Naive thymus-derived CD8-positive, alpha-beta T cell (primary cell): Measurements from ENCODE around the gene CBY1. TPM values are rescaled to one million over a fixed set of nuclear protein-coding genes. Genes with fewer than 3 reads are reported as not detected.
"Not testable (repeated sequence)": the region's sequence is repeated elsewhere in the genome, so short reads cannot be mapped to it uniquely, and the experiment has no call there.

Source experiments
- ATAC-seq, 2 donors: fragments of 150-1000 bp; cut with Tn5 transposase in 1 of 2; sonication (Bioruptor Pico), chemical (Tn5 transposase) in 1 of 2; 1 replicate in 1 of 2; 2 replicates in 1 of 2; pipeline ENCODE4 v1.10.0; 2021; ENCODE audit warnings: mild to moderate bottlenecking in 2 of 2, moderate library complexity in 2 of 2
- POLR2A ChIA-PET: fragments of 350-600 bp; sonication (Branson Sonifier 250); formaldehyde crosslinking; loops from one replicate; lab custom pipeline; 2021; ENCODE audit warnings: antibody characterized with exemption; lab: Charles Lee
- DNase-seq, 10 donors: peaks; one replicate each; pipeline versions ENCODE4 v3.0.0 to v3.0.0-alpha.2; 2020 to 2022
- H3K27ac Mint-ChIP-seq, 10 donors: one replicate each; pipeline ENCODE4 v1.8.0; 2020 to 2022; ENCODE audit warnings: mild to moderate bottlenecking in 10 of 10, mixed read lengths in 10 of 10, moderate library complexity in 4 of 10, inconsistent platforms in 1 of 10
- H3K27me3 Mint-ChIP-seq, 5 donors: one replicate each; pipeline ENCODE4 v1.8.0; 2021 to 2022; ENCODE audit warnings: mixed read lengths in 5 of 5
- H3K36me3 Mint-ChIP-seq, 3 donors: one replicate each; pipeline ENCODE4 v1.8.0; 2020 to 2022; ENCODE audit warnings: mixed read lengths in 3 of 3, mild to moderate bottlenecking in 2 of 3, inconsistent platforms in 1 of 3
- H3K4me1 Mint-ChIP-seq, 4 donors: one replicate each; pipeline ENCODE4 v1.8.0; 2021 to 2022; ENCODE audit warnings: mixed read lengths in 4 of 4
- H3K4me3 Mint-ChIP-seq, 10 donors: one replicate each; pipeline ENCODE4 v1.8.0; 2020 to 2022; ENCODE audit warnings: mild to moderate bottlenecking in 10 of 10, mixed read lengths in 10 of 10, moderate library complexity in 6 of 10, inconsistent platforms in 1 of 10
- H3K9me3 Mint-ChIP-seq, 9 donors: one replicate each; pipeline ENCODE4 v1.8.0; 2020 to 2022; ENCODE audit warnings: mixed read lengths in 9 of 9, mild to moderate bottlenecking in 3 of 9, inconsistent platforms in 1 of 9, moderate library complexity in 1 of 9
- polyA plus RNA-seq, 3 donors: library from polyadenylated mRNA; unstranded; fragments of 300-500 nt; fragmentation: Illumina TruSeq; gene quantifications; one replicate each; pipeline ENCODE4 v1.2.3, GENCODE V29; 2021
- total RNA-seq, 8 experiments: library from RNA in 2 of 8; stranded (reverse) in 2 of 8; gene quantifications; one replicate each; pipeline ENCODE4 v1.2.3 and lab custom pipeline; 2021 to 2026

Gene CBY1
- total and polyA plus RNA-seq, 5 experiments from 2014 or later = 4.3 to 36.7 (median 11.6) TPM

- Mint-ChIP-seq H3K36me3 (peaks cover 0 to 7% (median 2%) of the 10 kb centered on the region in 3 donors), H3K4me3 (peak overlapping the region in 1 of 10 donors; percentile 10), H3K27me3 (peaks cover 0 to 6% (median 2%) of the 10 kb centered on the region in 5 donors), H3K27ac (no peak overlapping the region), H3K4me1 (no peaks in the 10 kb centered on the region), H3K9me3 (peaks cover 0 to 8% (median 5%) of the 10 kb centered on the region in 9 donors)
- ATAC-seq (no peak), DNase-seq (no peak)
- POLR2A ChIA-PET = no interaction called here
These were observed 33.1 kb upstream of the CBY1 start for GRCh38 chr22:38623351-38623750.

GRCh38 chr22:38628444-38628843, 28.0 kb upstream of the CBY1 start:
- H3K4me1 Mint-ChIP-seq = peaks cover 10 to 13% (median 11%) of the 10 kb centered on the region in 4 donors
- no peak overlapping the region for H3K27ac Mint-ChIP-seq
- H3K27me3 Mint-ChIP-seq = peaks cover 0 to 6% (median 0%) of the 10 kb centered on the region in 5 donors
- no peak overlapping the region for H3K4me3 Mint-ChIP-seq
- H3K9me3 Mint-ChIP-seq = no peaks in the 10 kb centered on the region
- DNase-seq (no peak), ATAC-seq (no peak)
- POLR2A ChIA-PET = interaction anchor here (0.7 kb wide), 1 partner anchor 1288 kb away, joined by 3 read pairs; no protein-coding TSS in a partner anchor
- no peaks in the 10 kb centered on the region for H3K36me3 Mint-ChIP-seq

GRCh38 chr22:38629108-38629507, 27.3 kb upstream of the CBY1 start:
- ATAC-seq = no peak
- H3K27ac Mint-ChIP-seq = no peak overlapping the region
- H3K27me3 Mint-ChIP-seq = peaks cover 0 to 6% (median 0%) of the 10 kb centered on the region in 5 donors
- POLR2A ChIA-PET = no interaction called here
- no peaks in the 10 kb centered on the region for H3K9me3 Mint-ChIP-seq
- no peaks in the 10 kb centered on the region for H3K36me3 Mint-ChIP-seq
- peaks cover 10 to 13% (median 11%) of the 10 kb centered on the region in 4 donors for H3K4me1 Mint-ChIP-seq
- no peak for DNase-seq
- no peak overlapping the region for H3K4me3 Mint-ChIP-seq

- Mint-ChIP-seq H3K27me3 (peaks cover 0 to 6% (median 0%) of the 10 kb centered on the region in 5 donors), H3K27ac (peak overlapping the region in 4 of 10 donors; percentile 3 to 79 (median 30)), H3K4me1 (peaks cover 10 to 13% (median 11%) of the 10 kb centered on the region in 4 donors), H3K4me3 (peak overlapping the region in 2 of 10 donors; percentile 26 to 31), H3K9me3 (no peaks in the 10 kb centered on the region), H3K36me3 (no peaks in the 10 kb centered on the region)
- POLR2A ChIA-PET = no interaction called here
- DNase-seq (peak in 1 of 10 donors; percentile 6), ATAC-seq (peak; percentile 44 to 87)
These were observed 24.7 kb upstream of the CBY1 start for GRCh38 chr22:38631724-38632123.

DNA sequence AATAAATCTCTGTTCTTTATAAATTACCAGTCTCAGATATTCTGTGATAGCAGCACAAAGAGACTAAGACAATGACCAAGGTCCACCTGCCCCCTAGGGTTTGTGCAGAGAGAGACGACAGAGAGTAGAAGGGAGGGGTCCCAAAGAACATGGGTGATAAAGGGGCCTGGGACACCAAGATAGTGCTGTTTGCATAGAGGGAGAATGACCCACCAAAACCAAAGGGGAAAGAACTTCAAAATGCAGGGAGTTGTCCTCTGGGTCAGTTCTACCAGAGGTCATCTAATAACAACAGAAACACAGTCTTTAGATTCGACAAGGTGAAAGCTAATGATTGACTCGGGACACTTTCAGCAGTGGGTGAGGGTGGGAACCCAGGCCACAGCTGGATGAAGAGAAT, 23.9 kb upstream of the CBY1 start:
- Mint-ChIP-seq H3K27me3 (peaks cover 0 to 6% (median 0%) of the 10 kb centered on the region in 5 donors), H3K27ac (no peak overlapping the region), H3K4me3 (no peak overlapping the region), H3K9me3 (no peaks in the 10 kb centered on the region), H3K36me3 (no peaks in the 10 kb centered on the region), H3K4me1 (peaks cover 10 to 13% (median 11%) of the 10 kb centered on the region in 4 donors)
- DNase-seq (no peak), ATAC-seq (no peak)
- POLR2A ChIA-PET = no interaction called here

DNA sequence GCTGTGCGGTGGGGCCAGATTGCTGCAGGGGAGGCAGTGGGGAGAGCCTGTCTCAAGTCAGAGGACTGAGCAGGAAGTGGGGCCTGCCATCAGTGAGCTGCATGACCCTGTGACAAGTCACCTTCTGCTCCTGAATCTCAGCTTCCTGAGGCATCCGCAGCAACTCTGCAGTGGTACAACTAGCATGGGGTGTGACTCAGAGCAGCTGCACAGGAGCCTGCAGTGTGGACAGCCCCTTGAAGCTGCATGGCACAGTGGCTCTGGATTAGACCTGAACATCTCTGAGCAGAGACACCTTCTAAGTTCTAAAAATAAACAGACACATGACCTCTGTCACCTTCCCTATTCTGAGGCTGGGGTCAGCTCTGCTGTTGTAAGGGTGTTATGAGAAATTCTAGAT, 18.2 kb upstream of the CBY1 start:
- H3K27me3 Mint-ChIP-seq = peaks cover 0 to 8% (median 0%) of the 10 kb centered on the region in 5 donors
- no peak overlapping the region for H3K27ac Mint-ChIP-seq
- no peaks in the 10 kb centered on the region for H3K4me1 Mint-ChIP-seq
- ATAC-seq = no peak
- no peaks in the 10 kb centered on the region for H3K9me3 Mint-ChIP-seq
- POLR2A ChIA-PET = interaction anchor here (1.0 kb wide), 1 partner anchor 11 kb away, joined by 4 read pairs; no protein-coding TSS in a partner anchor
- no peaks in the 10 kb centered on the region for H3K36me3 Mint-ChIP-seq
- H3K4me3 Mint-ChIP-seq = no peak overlapping the region
- no peak for DNase-seq

GRCh38 chr22:38638728-38639127, 17.7 kb upstream of the CBY1 start:
- Mint-ChIP-seq H3K27ac (no peak overlapping the region), H3K4me3 (no peak overlapping the region), H3K36me3 (no peaks in the 10 kb centered on the region), H3K9me3 (no peaks in the 10 kb centered on the region), H3K27me3 (peaks cover 0 to 8% (median 0%) of the 10 kb centered on the region in 5 donors), H3K4me1 (no peaks in the 10 kb centered on the region)
- DNase-seq (no peak), ATAC-seq (no peak)
- POLR2A ChIA-PET = interaction anchor here (1.0 kb wide), 1 partner anchor 10 kb away, joined by 4 read pairs; no protein-coding TSS in a partner anchor

DNA sequence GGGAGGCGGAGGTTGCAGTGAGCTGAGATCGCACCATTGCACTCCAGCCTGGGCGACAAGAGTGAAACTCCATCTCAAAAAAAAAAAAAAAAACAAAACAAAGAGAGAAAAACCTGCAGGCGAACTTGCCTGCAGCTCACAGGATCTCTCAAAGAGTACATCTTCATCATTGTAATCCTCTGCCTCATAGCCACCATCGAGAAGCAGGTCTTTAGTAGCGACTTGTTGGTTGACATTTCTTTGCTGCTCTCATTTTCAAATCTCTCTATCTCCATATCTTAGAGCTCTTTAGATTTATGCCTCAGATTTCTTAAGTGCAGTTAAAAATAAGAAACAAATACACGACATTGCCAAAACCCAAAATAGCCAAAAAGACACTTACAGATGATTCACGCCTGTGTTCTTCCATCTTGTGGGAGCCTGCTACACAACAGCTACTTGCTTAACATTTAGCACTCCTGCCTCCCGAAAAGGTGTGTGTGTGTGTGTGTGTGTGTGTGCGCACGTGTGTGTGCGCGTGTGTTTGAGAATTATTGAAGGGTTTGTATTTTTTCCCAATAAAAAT, 14.9 kb upstream of the CBY1 start:
- ATAC-seq (no peak), DNase-seq (no peak)
- Mint-ChIP-seq H3K9me3 (no peaks in the 10 kb centered on the region), H3K27me3 (peaks cover 0 to 8% (median 0%) of the 10 kb centered on the region in 5 donors), H3K36me3 (no peaks in the 10 kb centered on the region), H3K4me3 (no peak overlapping the region), H3K4me1 (no peaks in the 10 kb centered on the region), H3K27ac (no peak overlapping the region)
- POLR2A ChIA-PET = interaction anchor here (0.7 kb wide), 1 partner anchor 29 kb away, joined by 5 read pairs; no protein-coding TSS in a partner anchor

GRCh38 chr22:38644245-38644644, 12.2 kb upstream of the CBY1 start:
- POLR2A ChIA-PET, H3K27me3 Mint-ChIP-seq: not testable (repeated sequence)

GRCh38 chr22:38645430-38645829, 11.0 kb upstream of the CBY1 start:
- H3K4me1 Mint-ChIP-seq = no peaks in the 10 kb centered on the region
- ATAC-seq (no peak), DNase-seq (no peak)
- peaks cover 0 to 9% (median 0%) of the 10 kb centered on the region in 5 donors for H3K27me3 Mint-ChIP-seq
- H3K9me3 Mint-ChIP-seq = no peaks in the 10 kb centered on the region
- no peaks in the 10 kb centered on the region for H3K36me3 Mint-ChIP-seq
- POLR2A ChIA-PET = no interaction called here
- H3K4me3 Mint-ChIP-seq = no peak overlapping the region
- no peak overlapping the region for H3K27ac Mint-ChIP-seq

More at GRCh38 chr22:38644245-38644644, 12.2 kb upstream of the CBY1 start:
- H3K9me3 Mint-ChIP-seq, H3K4me3 Mint-ChIP-seq, H3K36me3 Mint-ChIP-seq, DNase-seq, H3K4me1 Mint-ChIP-seq, H3K27ac Mint-ChIP-seq, ATAC-seq: not testable (repeated sequence)

- Mint-ChIP-seq H3K27ac (peak overlapping the region in 1 of 10 donors; percentile 56), H3K4me3 (no peak overlapping the region), H3K4me1 (peaks cover 0 to 3% (median 0%) of the 10 kb centered on the region in 4 donors), H3K27me3 (peaks cover 0 to 4% (median 0%) of the 10 kb centered on the region in 5 donors), H3K36me3 (no peaks in the 10 kb centered on the region), H3K9me3 (no peaks in the 10 kb centered on the region)
- POLR2A ChIA-PET = no interaction called here
- DNase-seq (no peak), ATAC-seq (no peak)
These were observed 6.5 kb upstream of the CBY1 start for GRCh38 chr22:38649841-38650522.

- Mint-ChIP-seq H3K4me3 (no peak overlapping the region), H3K36me3 (no peaks in the 10 kb centered on the region), H3K27ac (peak overlapping the region in 1 of 10 donors; percentile 35), H3K9me3 (no peaks in the 10 kb centered on the region), H3K4me1 (peaks cover 6 to 18% (median 11%) of the 10 kb centered on the region in 4 donors), H3K27me3 (peaks cover 0 to 2% (median 0%) of the 10 kb centered on the region in 5 donors)
- ATAC-seq = no peak
- DNase-seq = no peak
- POLR2A ChIA-PET = no interaction called here
These were observed 3.6 kb upstream of the CBY1 start for GRCh38 chr22:38652859-38653258.

- POLR2A ChIA-PET = interaction anchor here (0.6 to 0.7 kb wide), 2 partner anchors 85 to 652 kb away, joined by 3 read pairs; no protein-coding TSS in a partner anchor
- Mint-ChIP-seq H3K27ac (peak overlapping the region in 2 of 10 donors; percentile 64 to 72), H3K27me3 (no peaks in the 10 kb centered on the region), H3K9me3 (no peaks in the 10 kb centered on the region), H3K36me3 (no peaks in the 10 kb centered on the region), H3K4me1 (peaks cover 6 to 23% (median 12%) of the 10 kb centered on the region in 4 donors), H3K4me3 (peak overlapping the region in 4 of 10 donors; percentile 15 to 66 (median 36))
- DNase-seq (no peak), ATAC-seq (no peak)
These were observed 2.7 kb upstream of the CBY1 start for GRCh38 chr22:38653741-38654140.
